Smooth muscle cell (in vitro differentiated cells): Measurements from ENCODE around the gene OXCT1. TPM values are rescaled to one million over a fixed set of nuclear protein-coding genes. Genes with fewer than 3 reads are reported as not detected.

Source experiments
- DNase-seq: peaks from one replicate; lab custom pipeline; 2025; ENCODE audit not compliant: unreplicated experiment; lab: John Stamatoyannopoulos, UW
- H2AFZ ChIP-seq: fragments of 200-600 bp; sonication (generic); 2 replicates; pipeline ENCODE4 v1.6.0; 2016; ENCODE audit warnings: antibody characterized with exemption, low read depth, mild to moderate bottlenecking
- H3F3A ChIP-seq: fragments of 200-600 bp; sonication (generic); 2 replicates; pipeline ENCODE4 v1.6.0; 2017; ENCODE audit warnings: antibody characterized with exemption, low read depth
- H3K27ac ChIP-seq: fragments of 200-600 bp; sonication (generic); 2 replicates; pipeline ENCODE4 v1.5.1; 2016; ENCODE audit warnings: low read depth, mild to moderate bottlenecking
- H3K27me3 ChIP-seq: fragments of 200-600 bp; sonication (generic); 2 replicates; pipeline ENCODE4 v1.6.1; 2016; ENCODE audit warnings: low read depth, mild to moderate bottlenecking
- H3K36me3 ChIP-seq: fragments of 200-600 bp; sonication (generic); 2 replicates; pipeline ENCODE4 v1.5.1; 2016; ENCODE audit warnings: low read depth
- H3K4me1 ChIP-seq: fragments of 200-600 bp; sonication (generic); 2 replicates; pipeline ENCODE4 v1.5.1; 2016; ENCODE audit warnings: low read depth
- H3K4me2 ChIP-seq: fragments of 200-600 bp; sonication (generic); 2 replicates; pipeline ENCODE4 v1.6.0; 2016; ENCODE audit warnings: mild to moderate bottlenecking
- H3K4me3 ChIP-seq: fragments of 200-600 bp; sonication (generic); 2 replicates; pipeline ENCODE4 v1.5.1; 2016; ENCODE audit warnings: mild to moderate bottlenecking
- H3K79me2 ChIP-seq: fragments of 200-600 bp; sonication (generic); 2 replicates; pipeline ENCODE4 v1.6.0; 2016; ENCODE audit warnings: low read depth, mild to moderate bottlenecking
- H3K9ac ChIP-seq: fragments of 200-600 bp; sonication (generic); 2 replicates; pipeline ENCODE4 v1.6.0; 2016; ENCODE audit warnings: low read depth
- H3K9me3 ChIP-seq: fragments of 200-600 bp; sonication (generic); replicated peaks from 2 replicates; pipeline ENCODE4 v1.5.1; 2016; ENCODE audit warnings: low read depth
- H4K20me1 ChIP-seq: fragments of 200-600 bp; sonication (generic); 2 replicates; pipeline ENCODE4 v1.6.0; 2016; ENCODE audit warnings: low read depth
- CTCF ChIP-seq: fragments of 200-600 bp; sonication (generic); IDR thresholded peaks from 2 replicates; pipeline ENCODE4 v1.5.1; 2017; ENCODE audit warnings: borderline replicate concordance, mild to moderate bottlenecking, antibody characterized with exemption; ENCODE audit not compliant: insufficient read depth, poor library complexity, severe bottlenecking
- WGBS: methylation state at CpG from one replicate; pipeline ENCODE4 v1.1.7; 2016; ENCODE audit warnings: low lambda C conversion rate; 5-methylcytosine and 5-hydroxymethylcytosine counted together
- polyA plus RNA-seq: library from polyadenylated mRNA; unstranded; fragments of >200 nt; fragmentation: Nextera tagmentation; extraction: Ambion mirVana; gene quantifications from 2 replicates; pipeline ENCODE4 v1.2.1, GENCODE V29; 2016
- total RNA-seq: library from RNA; depleted of rRNA; stranded (reverse); fragments of >200 nt; gene quantifications from 2 replicates; pipeline ENCODE4 v1.2.3, GENCODE V29; 2014

The OXCT1 gene
- total and polyA plus RNA-seq, 2 experiments from 2014 or later = 10.0 to 16.7 TPM

- Histone ChIP-seq H3K27ac (no peak overlapping the region), H4K20me1 (no peaks in the 10 kb centered on the region), H3K36me3 (no peaks in the 10 kb centered on the region), H3K4me2 (peak overlapping the region; percentile 85), H3F3A (peaks cover 5% of the 10 kb centered on the region), H2AFZ (no peak overlapping the region), H3K4me3 (no peak overlapping the region), H3K79me2 (no peaks in the 10 kb centered on the region), H3K9ac (no peak overlapping the region), H3K4me1 (peaks cover 14% of the 10 kb centered on the region), H3K27me3 (no peaks in the 10 kb centered on the region), H3K9me3 (no peaks in the 10 kb centered on the region)
- DNase-seq = no peak
- no peak for TF ChIP-seq CTCF
- 92% methylated on average over 1 of the region's 1 CpG for WGBS
Measured at GRCh38 chr5:41761663-41762062, 108.6 kb downstream of the OXCT1 start.

GRCh38 chr5:41755705-41756104, 114.5 kb downstream of the OXCT1 start:
- H3K4me2 ChIP-seq = no peak overlapping the region
- no peaks in the 10 kb centered on the region for H3K9me3 ChIP-seq
- H3K4me3 ChIP-seq = no peak overlapping the region
- no peak overlapping the region for H2AFZ ChIP-seq
- no peak overlapping the region for H3K27ac ChIP-seq
- H3K4me1 ChIP-seq = no peaks in the 10 kb centered on the region
- no peaks in the 10 kb centered on the region for H3K36me3 ChIP-seq
- H3K9ac ChIP-seq = no peak overlapping the region
- H3K79me2 ChIP-seq = no peaks in the 10 kb centered on the region
- no peaks in the 10 kb centered on the region for H3K27me3 ChIP-seq
- no peak for TF ChIP-seq CTCF
- no peaks in the 10 kb centered on the region for H4K20me1 ChIP-seq
- 97% methylated on average over 1 of the region's 1 CpG for WGBS
- no peaks in the 10 kb centered on the region for H3F3A ChIP-seq
- no peak for DNase-seq

- Histone ChIP-seq H3K79me2 (no peaks in the 10 kb centered on the region), H3K9me3 (no peaks in the 10 kb centered on the region), H3K4me3 (no peak overlapping the region), H3K36me3 (no peaks in the 10 kb centered on the region), H3K4me1 (no peaks in the 10 kb centered on the region), H4K20me1 (no peaks in the 10 kb centered on the region), H3K9ac (no peak overlapping the region), H3K4me2 (no peak overlapping the region), H3K27me3 (no peaks in the 10 kb centered on the region), H2AFZ (no peak overlapping the region), H3K27ac (no peak overlapping the region), H3F3A (no peaks in the 10 kb centered on the region)
- no peak for DNase-seq
- WGBS = 95% methylated on average over 2 of the region's 2 CpGs
- peak; percentile 24 for TF ChIP-seq CTCF
Measured at GRCh38 chr5:41754857-41755256, 115.4 kb downstream of the OXCT1 start.

- Histone ChIP-seq H3K27ac (no peak overlapping the region), H3K9ac (no peak overlapping the region), H3K36me3 (no peaks in the 10 kb centered on the region), H3K4me3 (no peak overlapping the region), H3K4me2 (no peak overlapping the region), H4K20me1 (no peaks in the 10 kb centered on the region), H3K79me2 (no peaks in the 10 kb centered on the region), H3K9me3 (no peaks in the 10 kb centered on the region), H3K27me3 (no peaks in the 10 kb centered on the region), H3K4me1 (peaks cover 13% of the 10 kb centered on the region), H3F3A (peaks cover 10% of the 10 kb centered on the region), H2AFZ (no peak overlapping the region)
- DNase-seq = no peak
- no peak for TF ChIP-seq CTCF
Measured at GRCh38 chr5:41751867-41752266, 118.4 kb downstream of the OXCT1 start.
